Body of pancreas (tissue), 4 donors: ENCODE measurements around the gene MGME1. TPM values are rescaled to one million over a fixed set of nuclear protein-coding genes. Genes with fewer than 3 reads are reported as not detected.

Source experiments
- ATAC-seq: fragments of 150-250 bp; one replicate; pipeline ENCODE4 v1.9.1; 2016
- DNase-seq, 4 donors: peaks; one replicate each; pipeline ENCODE4 v3.0.0-alpha.2; 2019
- H3K27ac ChIP-seq, 4 donors: fragments of 200-600 bp; sonication (generic); 1 replicate in 3 of 4; 2 replicates in 1 of 4; pipeline versions ENCODE4 v1.5.1 to v1.6.1; 2016 to 2019; ENCODE audit warnings: mild to moderate bottlenecking in 1 of 4, mixed read lengths in 1 of 4, moderate library complexity in 1 of 4
- H3K27me3 ChIP-seq, 2 donors: fragments of 200-600 bp; sonication (generic); one replicate each; pipeline ENCODE4 v1.6.0; 2016; ENCODE audit warnings: mild to moderate bottlenecking in 1 of 2
- H3K36me3 ChIP-seq, 2 donors: fragments of 200-600 bp; sonication (generic); replicated peaks in 1 of 2; 2 replicates each; pipeline ENCODE4 v1.5.1; 2016; ENCODE audit warnings: low read depth in 2 of 2; ENCODE audit not compliant: insufficient read depth in 1 of 2
- H3K4me1 ChIP-seq: fragments of 200-600 bp; sonication (generic); one replicate; pipeline ENCODE4 v1.6.0; 2016
- H3K4me3 ChIP-seq, 2 donors: fragments of 200-600 bp; sonication (generic); 1 replicate in 1 of 2; 2 replicates in 1 of 2; pipeline ENCODE4 v1.5.1; 2016 to 2019
- H3K9me3 ChIP-seq, 3 donors: fragments of 200-600 bp; sonication (generic); 1 replicate in 2 of 3; 2 replicates in 1 of 3; pipeline ENCODE4 v1.5.1; 2016
- POLR2A ChIP-seq, 3 donors: fragments of 450-650 bp; IDR thresholded peaks; one replicate each; pipeline ENCODE4 v1.6.1; 2016; ENCODE audit warnings: antibody characterized with exemption in 3 of 3, mild to moderate bottlenecking in 2 of 3
- WGBS, 2 donors: methylation state at CpG; one replicate each; pipeline ENCODE4 v1.1.5; 2017; 5-methylcytosine and 5-hydroxymethylcytosine counted together
- intact Hi-C: fragments of 100-400 bp; cut with DNase I; formaldehyde crosslinking; loops from one replicate; pipeline ENCODE4 v1.15.1; 2023
- total RNA-seq, 2 donors: library from RNA; depleted of rRNA; stranded (reverse); fragments of >200 nt; gene quantifications; one replicate each; pipeline ENCODE4 v1.1.0, GENCODE V29; 2016
- TF ChIP-seq, protein P1 (sequence below), 7 experiments: fragments of 450-650 bp in 4 of 7; fragments of 200-600 bp in 3 of 7; sonication (generic) in 3 of 7; IDR thresholded peaks; one replicate each; pipeline ENCODE4 v1.5.1; 2016 to 2019; ENCODE audit warnings: antibody characterized with exemption in 7 of 7

Gene MGME1
- total RNA-seq, 2 donors from 2014 or later: 3.0 to 6.5 TPM

DNA sequence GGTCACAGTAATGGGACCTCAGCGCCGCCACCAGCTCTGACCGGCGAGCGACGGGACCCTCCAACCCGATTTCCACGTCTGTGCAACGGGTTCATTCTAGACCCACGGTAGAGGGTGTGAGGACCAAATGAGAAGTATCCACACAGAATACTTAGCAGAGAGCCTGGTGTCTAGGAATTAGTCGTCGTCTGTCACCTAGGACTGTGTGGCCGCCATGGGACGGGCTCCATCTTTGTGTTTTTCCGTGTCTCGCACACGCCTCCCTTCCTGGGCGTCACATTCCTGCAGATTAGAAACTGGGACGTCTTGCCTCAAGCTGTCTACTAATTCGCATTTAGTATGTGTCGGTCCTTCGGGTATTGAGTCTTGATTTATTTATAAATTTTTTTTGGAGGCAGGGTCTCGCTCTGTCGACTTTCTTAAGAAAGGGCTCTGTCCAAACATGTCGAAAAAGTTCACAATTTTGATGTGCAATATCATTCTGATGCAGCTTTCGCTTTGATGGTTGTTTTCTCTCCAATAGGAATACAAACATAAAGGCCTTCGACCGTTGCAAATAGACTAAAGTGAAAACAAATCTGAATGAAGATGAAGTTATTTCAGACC lies 563 bp downstream of the MGME1 start:
- Histone ChIP-seq H3K4me3 (peak overlapping the region; percentile 28 to 96), H3K4me1 (peaks cover 68% of the 10 kb centered on the region), H3K27ac (peak overlapping the region; percentile 86 to 99 (median 97)), H3K36me3 (no peaks in the 10 kb centered on the region), H3K27me3 (no peaks in the 10 kb centered on the region), H3K9me3 (no peaks in the 10 kb centered on the region)
- ATAC-seq (peak; percentile 16), DNase-seq (peak; percentile 31 to 65 (median 48))
- 0 to 1% methylated on average over 19 to 28 of the region's 28 CpGs for WGBS, 2 donors
- TF ChIP-seq, protein P1, sequence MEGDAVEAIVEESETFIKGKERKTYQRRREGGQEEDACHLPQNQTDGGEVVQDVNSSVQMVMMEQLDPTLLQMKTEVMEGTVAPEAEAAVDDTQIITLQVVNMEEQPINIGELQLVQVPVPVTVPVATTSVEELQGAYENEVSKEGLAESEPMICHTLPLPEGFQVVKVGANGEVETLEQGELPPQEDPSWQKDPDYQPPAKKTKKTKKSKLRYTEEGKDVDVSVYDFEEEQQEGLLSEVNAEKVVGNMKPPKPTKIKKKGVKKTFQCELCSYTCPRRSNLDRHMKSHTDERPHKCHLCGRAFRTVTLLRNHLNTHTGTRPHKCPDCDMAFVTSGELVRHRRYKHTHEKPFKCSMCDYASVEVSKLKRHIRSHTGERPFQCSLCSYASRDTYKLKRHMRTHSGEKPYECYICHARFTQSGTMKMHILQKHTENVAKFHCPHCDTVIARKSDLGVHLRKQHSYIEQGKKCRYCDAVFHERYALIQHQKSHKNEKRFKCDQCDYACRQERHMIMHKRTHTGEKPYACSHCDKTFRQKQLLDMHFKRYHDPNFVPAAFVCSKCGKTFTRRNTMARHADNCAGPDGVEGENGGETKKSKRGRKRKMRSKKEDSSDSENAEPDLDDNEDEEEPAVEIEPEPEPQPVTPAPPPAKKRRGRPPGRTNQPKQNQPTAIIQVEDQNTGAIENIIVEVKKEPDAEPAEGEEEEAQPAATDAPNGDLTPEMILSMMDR (IDR thresholded peaks at IDR 0.05): no peak
- no peak for TF ChIP-seq POLR2A (IDR thresholded peaks at IDR 0.05)
- intact Hi-C loops: no loop called here

DNA sequence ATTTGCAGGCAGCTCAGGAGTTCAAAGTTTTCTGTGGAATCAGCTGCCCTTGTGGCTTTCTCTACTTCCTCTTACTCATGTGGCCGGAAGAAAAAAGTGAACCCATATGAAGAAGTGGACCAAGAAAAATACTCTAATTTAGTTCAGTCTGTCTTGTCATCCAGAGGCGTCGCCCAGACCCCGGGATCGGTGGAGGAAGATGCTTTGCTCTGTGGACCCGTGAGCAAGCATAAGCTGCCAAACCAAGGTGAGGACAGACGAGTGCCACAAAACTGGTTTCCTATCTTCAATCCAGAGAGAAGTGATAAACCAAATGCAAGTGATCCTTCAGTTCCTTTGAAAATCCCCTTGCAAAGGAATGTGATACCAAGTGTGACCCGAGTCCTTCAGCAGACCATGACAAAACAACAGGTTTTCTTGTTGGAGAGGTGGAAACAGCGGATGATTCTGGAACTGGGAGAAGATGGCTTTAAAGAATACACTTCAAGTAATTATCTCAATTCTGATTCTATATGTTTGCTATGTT lies 1.1 kb downstream of the MGME1 start:
- DNase-seq (peak in 3 of 4 donors; percentile 13 to 34 (median 16)), ATAC-seq (no peak)
- WGBS, 2 donors: 6 to 7% methylated on average over 9 of the region's 9 CpGs
- H3K27ac ChIP-seq: peak overlapping the region; percentile 46 to 99 (median 92)
- no peaks in the 10 kb centered on the region for H3K36me3 ChIP-seq
- TF ChIP-seq, protein P1 (IDR thresholded peaks at IDR 0.05): no peak
- peak in 1 of 3 donors; percentile 38 for TF ChIP-seq POLR2A (IDR thresholded peaks at IDR 0.05)
- peak overlapping the region in 1 of 2 donors; percentile 96 for H3K4me3 ChIP-seq
- intact Hi-C loops: no loop called here
- H3K27me3 ChIP-seq: no peaks in the 10 kb centered on the region
- no peaks in the 10 kb centered on the region for H3K9me3 ChIP-seq
- peaks cover 62% of the 10 kb centered on the region for H3K4me1 ChIP-seq

DNA sequence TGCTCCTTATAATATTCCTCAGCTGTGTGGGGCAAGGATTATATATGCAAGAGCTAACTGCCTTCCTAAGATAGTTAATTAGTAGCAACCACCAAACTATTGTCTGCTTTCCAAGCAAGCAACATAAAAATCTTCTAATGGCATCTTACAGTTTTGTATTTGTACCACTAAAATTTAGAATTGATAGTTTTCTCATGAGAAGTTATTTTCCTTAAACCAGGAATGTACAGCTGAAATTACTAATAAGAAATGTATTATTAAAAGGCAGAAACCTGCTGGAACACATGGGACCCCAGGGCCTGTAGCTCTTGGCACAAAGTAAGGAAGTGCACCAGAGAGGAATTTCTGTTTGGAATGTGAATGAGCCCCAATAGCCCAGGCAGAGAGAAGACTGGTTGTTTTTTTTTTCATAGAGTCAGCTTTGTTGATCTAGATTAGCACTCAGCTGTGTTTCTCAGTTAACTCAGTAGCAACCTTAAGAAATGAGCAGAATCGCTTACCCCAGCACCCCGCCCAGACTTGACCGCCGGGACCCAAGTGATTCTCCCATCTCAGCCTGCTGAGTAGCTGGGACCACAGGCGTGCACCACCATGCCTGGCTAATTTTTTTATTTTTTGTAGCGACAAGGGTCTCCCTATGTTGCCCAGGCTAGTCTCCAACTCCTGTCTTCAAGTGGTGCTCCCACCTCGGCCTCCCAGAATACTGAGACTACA lies 2.6 kb downstream of the MGME1 start:
- TF ChIP-seq, protein P1 (IDR thresholded peaks at IDR 0.05): no peak
- TF ChIP-seq POLR2A (IDR thresholded peaks at IDR 0.05): no peak
- Histone ChIP-seq H3K36me3 (no peaks in the 10 kb centered on the region), H3K9me3 (no peaks in the 10 kb centered on the region), H3K27me3 (no peaks in the 10 kb centered on the region), H3K4me3 (no peak overlapping the region), H3K4me1 (peaks cover 47% of the 10 kb centered on the region), H3K27ac (peak overlapping the region in 2 of 4 donors; percentile 4 to 12)
- intact Hi-C loops: no loop called here
- no peak for ATAC-seq
- DNase-seq: no peak
- WGBS, 2 donors: 67 to 69% methylated on average over 7 of the region's 7 CpGs

DNA sequence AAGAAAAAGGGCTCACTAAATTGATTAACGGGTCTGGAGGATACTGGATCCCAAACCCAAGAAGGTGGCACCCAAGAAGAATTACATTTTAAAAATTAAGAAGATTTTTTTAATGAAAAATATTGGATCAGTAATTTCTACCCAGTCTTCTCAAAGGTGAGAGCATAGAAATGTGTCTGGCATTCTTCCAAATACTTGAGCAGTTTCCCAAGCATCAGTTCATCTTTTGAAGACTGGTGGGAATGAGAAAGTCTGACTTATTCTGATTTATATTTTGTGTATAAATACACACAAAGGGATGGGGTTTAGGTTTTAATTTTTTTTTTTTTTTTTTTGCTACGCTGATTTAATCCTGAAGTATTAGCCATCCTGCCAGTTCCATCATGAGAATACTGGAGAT lies 3.3 kb downstream of the MGME1 start:
- intact Hi-C loops: no loop called here
- DNase-seq (no peak), ATAC-seq (no peak)
- Histone ChIP-seq H3K4me3 (no peak overlapping the region), H3K36me3 (no peaks in the 10 kb centered on the region), H3K27ac (peak overlapping the region in 1 of 4 donors; percentile 12), H3K27me3 (no peaks in the 10 kb centered on the region), H3K4me1 (peaks cover 40% of the 10 kb centered on the region), H3K9me3 (no peaks in the 10 kb centered on the region)
- 75 to 76% methylated on average over 2 of the region's 2 CpGs for WGBS, 2 donors
- TF ChIP-seq, protein P1 (IDR thresholded peaks at IDR 0.05): no peak
- TF ChIP-seq POLR2A (IDR thresholded peaks at IDR 0.05): no peak
